Left cardiac atrium (tissue), 4 donors: ENCODE results near the gene ERN1. TPM values are rescaled to one million over a fixed set of nuclear protein-coding genes. Genes with fewer than 3 reads are reported as not detected.
A peak's percentile ranks its signal among the peaks of the same experiment; 100 is the strongest.

Experiments used
- ATAC-seq, 2 donors: fragments of 200-7000 bp; cut with Tn5 transposase; one replicate each; pipeline ENCODE4 v1.9.1; 2020; ENCODE audit warnings: mild to moderate bottlenecking in 2 of 2, moderate library complexity in 2 of 2
- DNase-seq: peaks from one replicate; pipeline ENCODE4 v3.0.0-alpha.2; 2020
- intact Hi-C, 2 donors: fragments of 100-400 bp; cut with DNase I; formaldehyde crosslinking; loops; one replicate each; pipeline versions ENCODE4 v1.14.1 to v1.15.1; 2022 to 2023
- total RNA-seq, 2 donors: library from RNA; stranded (reverse); fragmentation: NEBNext Ultra II Directional; extraction: Animal tissue kit (Norgen Biotek cat#: 25700); gene quantifications; one replicate each; pipeline ENCODE4 v1.2.1, GENCODE V29; 2021
- donor health status: DM: no; HTN: yes; CAD: no.
- donor health status: DM: no; HTN: yes; CAD: no; lungs with severe emphysema.
- donor health status: DM: yes; HTN: yes; CAD: no.
- donor health status: Dilated cardiomyopathy.

ERN1 gene
- total RNA-seq, 2 donors from 2014 or later = 11.4 to 15.4 TPM

- ATAC-seq (no peak), DNase-seq (no peak)
- intact Hi-C loops = loop anchor here (10.0 kb wide), 2 partner anchors 46 to 106 kb away; partner anchors contain the start of gene TEX2 (in 1 of the 2)
These were observed 29.1 kb upstream of the ERN1 start for GRCh38 chr17:64158831-64159590.

GRCh38 chr17:64158406-64158805 is 28.5 kb upstream of the ERN1 start:
- ATAC-seq = no peak
- intact Hi-C loops = loop anchor here (10.0 kb wide), 2 partner anchors 46 to 106 kb away; partner anchors contain the start of gene TEX2 (in 1 of the 2)
- DNase-seq = no peak

GRCh38 chr17:64157669-64158180 is 27.8 kb upstream of the ERN1 start:
- ATAC-seq (no peak), DNase-seq (no peak)
- intact Hi-C loops = loop anchor here (10.0 kb wide), 2 partner anchors 47 to 107 kb away; partner anchors contain the start of gene TEX2 (in 1 of the 2)

- DNase-seq (no peak), ATAC-seq (peak; percentile 5 to 6)
- intact Hi-C loops = loop anchor here (10.0 kb wide), 2 partner anchors 48 to 108 kb away; partner anchors contain the start of gene TEX2 (in 1 of the 2)
These were observed 26.7 kb upstream of the ERN1 start for GRCh38 chr17:64156670-64157069.

GRCh38 chr17:64155751-64156544 is 26.0 kb upstream of the ERN1 start:
- peak; percentile 89 to 91 for ATAC-seq
- peak; percentile 75 for DNase-seq
- intact Hi-C loops = loop anchor here (10.0 kb wide), 2 partner anchors 49 to 109 kb away; partner anchors contain the start of gene TEX2 (in 1 of the 2)

GRCh38 chr17:64155129-64155528 is 25.2 kb upstream of the ERN1 start:
- DNase-seq = no peak
- peak in 1 of 2 donors; percentile 13 for ATAC-seq
- intact Hi-C loops = loop anchor here (10.0 kb wide), 2 partner anchors 50 to 110 kb away; partner anchors contain the start of gene TEX2 (in 1 of the 2)

- intact Hi-C loops = loop anchor here (10.0 kb wide), 2 partner anchors 50 to 110 kb away; partner anchors contain the start of gene TEX2 (in 1 of the 2)
- ATAC-seq (no peak), DNase-seq (no peak)
These were observed 24.8 kb upstream of the ERN1 start for GRCh38 chr17:64154717-64155116.

GRCh38 chr17:64154313-64154695 is 24.4 kb upstream of the ERN1 start:
- no peak for ATAC-seq
- no peak for DNase-seq
- intact Hi-C loops = loop anchor here (10.0 kb wide), 2 partner anchors 50 to 110 kb away; partner anchors contain the start of gene TEX2 (in 1 of the 2)

GRCh38 chr17:64153565-64154312 is 23.8 kb upstream of the ERN1 start:
- DNase-seq (no peak), ATAC-seq (no peak)
- intact Hi-C loops = loop anchor here (2.0 to 10.0 kb wide), 3 partner anchors 51 to 123 kb away; partner anchors contain the start of gene TEX2 (in 1 of the 2)

GRCh38 chr17:64152428-64153125 is 22.6 kb upstream of the ERN1 start:
- DNase-seq (no peak), ATAC-seq (no peak)
- intact Hi-C loops = loop anchor here (2.0 to 10.0 kb wide), 3 partner anchors 52 to 124 kb away; partner anchors contain the start of gene TEX2 (in 1 of the 2)

- no peak for DNase-seq
- no peak for ATAC-seq
- intact Hi-C loops = loop anchor here (10.0 kb wide), 2 partner anchors 54 to 114 kb away; partner anchors contain the start of gene TEX2 (in 1 of the 2)
These were observed 21.0 kb upstream of the ERN1 start for GRCh38 chr17:64151016-64151368.

GRCh38 chr17:64150237-64151015 is 20.5 kb upstream of the ERN1 start:
- peak in 1 of 2 donors; percentile 9 for ATAC-seq
- intact Hi-C loops = loop anchor here (10.0 kb wide), 2 partner anchors 54 to 114 kb away; partner anchors contain the start of gene TEX2 (in 1 of the 2)
- DNase-seq = no peak

GRCh38 chr17:64149196-64149595 is 19.3 kb upstream of the ERN1 start:
- no peak for ATAC-seq
- DNase-seq = no peak
- intact Hi-C loops = loop anchor here in 1 of 2 donors (5.0 kb wide), 1 partner anchor 113 kb away; the partner anchor contains the start of gene TEX2

GRCh38 chr17:64148699-64149098 is 18.8 kb upstream of the ERN1 start:
- intact Hi-C loops = loop anchor here in 1 of 2 donors (5.0 kb wide), 1 partner anchor 114 kb away; the partner anchor contains the start of gene TEX2
- ATAC-seq (no peak), DNase-seq (no peak)

- DNase-seq (no peak), ATAC-seq (no peak)
- intact Hi-C loops = loop anchor here in 1 of 2 donors (5.0 kb wide), 1 partner anchor 114 kb away; the partner anchor contains the start of gene TEX2
These were observed 18.2 kb upstream of the ERN1 start for GRCh38 chr17:64148017-64148631.
